ENCODE data around the gene CLDN4.

CLDN4 gene

GRCh38 chr7:73828107-73828803 lies 2.5 kb upstream of the CLDN4 start (continued):
- TF ChIP-seq, protein P1, sequence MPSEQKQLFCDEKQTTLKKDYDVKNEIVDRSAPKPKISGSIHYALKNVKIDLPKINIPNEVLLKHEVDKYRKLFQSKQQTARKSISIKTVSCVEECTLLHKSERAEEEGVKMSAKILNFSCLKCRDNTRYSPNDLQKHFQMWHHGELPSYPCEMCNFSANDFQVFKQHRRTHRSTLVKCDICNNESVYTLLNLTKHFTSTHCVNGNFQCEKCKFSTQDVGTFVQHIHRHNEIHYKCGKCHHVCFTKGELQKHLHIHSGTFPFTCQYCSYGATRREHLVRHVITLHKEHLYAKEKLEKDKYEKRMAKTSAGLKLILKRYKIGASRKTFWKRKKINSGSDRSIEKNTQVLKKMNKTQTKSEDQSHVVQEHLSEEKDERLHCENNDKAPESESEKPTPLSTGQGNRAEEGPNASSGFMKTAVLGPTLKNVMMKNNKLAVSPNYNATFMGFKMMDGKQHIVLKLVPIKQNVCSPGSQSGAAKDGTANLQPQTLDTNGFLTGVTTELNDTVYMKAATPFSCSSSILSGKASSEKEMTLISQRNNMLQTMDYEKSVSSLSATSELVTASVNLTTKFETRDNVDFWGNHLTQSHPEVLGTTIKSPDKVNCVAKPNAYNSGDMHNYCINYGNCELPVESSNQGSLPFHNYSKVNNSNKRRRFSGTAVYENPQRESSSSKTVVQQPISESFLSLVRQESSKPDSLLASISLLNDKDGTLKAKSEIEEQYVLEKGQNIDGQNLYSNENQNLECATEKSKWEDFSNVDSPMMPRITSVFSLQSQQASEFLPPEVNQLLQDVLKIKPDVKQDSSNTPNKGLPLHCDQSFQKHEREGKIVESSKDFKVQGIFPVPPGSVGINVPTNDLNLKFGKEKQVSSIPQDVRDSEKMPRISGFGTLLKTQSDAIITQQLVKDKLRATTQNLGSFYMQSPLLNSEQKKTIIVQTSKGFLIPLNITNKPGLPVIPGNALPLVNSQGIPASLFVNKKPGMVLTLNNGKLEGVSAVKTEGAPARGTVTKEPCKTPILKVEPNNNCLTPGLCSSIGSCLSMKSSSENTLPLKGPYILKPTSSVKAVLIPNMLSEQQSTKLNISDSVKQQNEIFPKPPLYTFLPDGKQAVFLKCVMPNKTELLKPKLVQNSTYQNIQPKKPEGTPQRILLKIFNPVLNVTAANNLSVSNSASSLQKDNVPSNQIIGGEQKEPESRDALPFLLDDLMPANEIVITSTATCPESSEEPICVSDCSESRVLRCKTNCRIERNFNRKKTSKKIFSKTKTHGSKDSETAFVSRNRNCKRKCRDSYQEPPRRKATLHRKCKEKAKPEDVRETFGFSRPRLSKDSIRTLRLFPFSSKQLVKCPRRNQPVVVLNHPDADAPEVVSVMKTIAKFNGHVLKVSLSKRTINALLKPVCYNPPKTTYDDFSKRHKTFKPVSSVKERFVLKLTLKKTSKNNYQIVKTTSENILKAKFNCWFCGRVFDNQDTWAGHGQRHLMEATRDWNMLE (tag by site-specific recombination; conservative IDR thresholded peaks at IDR 0.05; ENCODE audit: low read depth): no peak
- TF ChIP-seq ZNF621 (tag by site-specific recombination; IDR thresholded peaks at IDR 0.05) (no peak), ZBTB20 (tag by site-specific recombination; IDR thresholded peaks at IDR 0.05) (no peak), ZNF692 (tag by site-specific recombination; IDR thresholded peaks at IDR 0.05) (peak; percentile 23; the same call in 1 of the 2 replicates), MEIS1 (CRISPR knock-in tag; IDR thresholded peaks at IDR 0.05; ENCODE audit: borderline replicate concordance) (no peak), GLIS2 (tag by site-specific recombination; IDR thresholded peaks at IDR 0.05) (0 out of 2 replicates have a peak, but pooled peaks have one; percentile 26), ZNF555 (tag by site-specific recombination; conservative IDR thresholded peaks at IDR 0.05) (no peak), OSR2 (tag by site-specific recombination; IDR thresholded peaks at IDR 0.05) (no peak), IKZF3 (tag by site-specific recombination; IDR thresholded peaks at IDR 0.05) (peak; percentile 54; the same call in 1 of the 2 replicates), REST (tag by site-specific recombination; IDR thresholded peaks at IDR 0.05) (no peak), ZNF140 (tag by site-specific recombination; IDR thresholded peaks at IDR 0.05) (no peak), ZNF585B (tag by site-specific recombination; IDR thresholded peaks at IDR 0.05) (no peak), KLF9 (tag by site-specific recombination; IDR thresholded peaks at IDR 0.05; ENCODE audit: low read depth) (peak; percentile 82), ZNF292 (tag by site-specific recombination; IDR thresholded peaks at IDR 0.05; ENCODE audit: borderline replicate concordance, low read depth) (no peak), ZNF239 (tag by site-specific recombination; IDR thresholded peaks at IDR 0.05) (no peak), ZNF701 (tag by site-specific recombination; IDR thresholded peaks at IDR 0.05) (no peak), ZNF629 (tag by site-specific recombination; IDR thresholded peaks at IDR 0.05) (peak; percentile 89), ZNF76 (tag by site-specific recombination; IDR thresholded peaks at IDR 0.05; ENCODE audit: borderline replicate concordance, low read depth) (no peak), ZNF121 (tag by site-specific recombination; IDR thresholded peaks at IDR 0.05) (no peak), ZNF768 (tag by site-specific recombination; IDR thresholded peaks at IDR 0.05) (no peak), ZNF391 (tag by site-specific recombination; IDR thresholded peaks at IDR 0.05; ENCODE audit: borderline replicate concordance, low read depth) (no peak), ZNF510 (tag by site-specific recombination; IDR thresholded peaks at IDR 0.05; ENCODE audit: insufficient replicate concordance) (no peak)
- TF ChIP-seq, protein P2, sequence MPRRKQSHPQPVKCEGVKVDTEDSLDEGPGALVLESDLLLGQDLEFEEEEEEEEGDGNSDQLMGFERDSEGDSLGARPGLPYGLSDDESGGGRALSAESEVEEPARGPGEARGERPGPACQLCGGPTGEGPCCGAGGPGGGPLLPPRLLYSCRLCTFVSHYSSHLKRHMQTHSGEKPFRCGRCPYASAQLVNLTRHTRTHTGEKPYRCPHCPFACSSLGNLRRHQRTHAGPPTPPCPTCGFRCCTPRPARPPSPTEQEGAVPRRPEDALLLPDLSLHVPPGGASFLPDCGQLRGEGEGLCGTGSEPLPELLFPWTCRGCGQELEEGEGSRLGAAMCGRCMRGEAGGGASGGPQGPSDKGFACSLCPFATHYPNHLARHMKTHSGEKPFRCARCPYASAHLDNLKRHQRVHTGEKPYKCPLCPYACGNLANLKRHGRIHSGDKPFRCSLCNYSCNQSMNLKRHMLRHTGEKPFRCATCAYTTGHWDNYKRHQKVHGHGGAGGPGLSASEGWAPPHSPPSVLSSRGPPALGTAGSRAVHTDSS (tag by site-specific recombination; IDR thresholded peaks at IDR 0.05): no peak
